Neural progenitor cell (in vitro differentiated cells): ENCODE measurements around the gene ARSD.
"Not testable (repeated sequence)": the region's sequence is repeated elsewhere in the genome, so short reads cannot be mapped to it uniquely, and the experiment has no call there.

ENCODE experiments used
- CTCF ChIP-seq: fragments of 200-600 bp; sonication (generic); IDR thresholded peaks from 2 replicates; pipeline ENCODE4 v1.5.1; 2017; ENCODE audit warnings: antibody characterized with exemption, mild to moderate bottlenecking
- EZH2 ChIP-seq: fragments of 200-600 bp; sonication (generic); IDR thresholded peaks from 2 replicates; pipeline ENCODE4 v1.6.1; 2017; ENCODE audit warnings: antibody characterized with exemption, mild to moderate bottlenecking, moderate library complexity
- EZH2phosphoT487 ChIP-seq: fragments of 200-600 bp; sonication (generic); IDR thresholded peaks from 2 replicates; pipeline ENCODE4 v1.6.1; 2017; ENCODE audit warnings: antibody characterized with exemption

- TF ChIP-seq CTCF, EZH2, EZH2phosphoT487: not testable (repeated sequence)
These were observed 34.3 kb upstream of the ARSD start for GRCh38 chrX:2963449-2963848.
